Peyer's patch (tissue), 4 donors: ENCODE measurements around the gene LRRC38. TPM values are rescaled to one million over a fixed set of nuclear protein-coding genes. Genes with fewer than 3 reads are reported as not detected.
A peak's percentile ranks its signal among the peaks of the same experiment; 100 is the strongest.

ENCODE experiments used
- DNase-seq, 3 donors: peaks; one replicate each; pipeline ENCODE4 v3.0.0-alpha.2; 2017 to 2019
- H3K27ac ChIP-seq, 4 donors: fragments of 200-600 bp; sonication (generic); one replicate each; pipeline ENCODE4 v1.5.1; 2016 to 2019
- H3K27me3 ChIP-seq, 2 donors: fragments of 200-600 bp; sonication (generic); one replicate each; pipeline ENCODE4 v1.5.1; 2019
- H3K36me3 ChIP-seq, 3 donors: fragments of 200-600 bp; sonication (generic); one replicate each; pipeline ENCODE4 v1.5.1; 2016 to 2019
- H3K4me1 ChIP-seq, 4 donors: fragments of 200-600 bp; sonication (generic); one replicate each; pipeline ENCODE4 v1.5.1; 2016 to 2019
- H3K4me3 ChIP-seq, 4 donors: fragments of 200-600 bp; sonication (generic); 1 replicate in 3 of 4; 2 replicates in 1 of 4; pipeline ENCODE4 v1.5.1; 2016 to 2019; ENCODE audit warnings: mild to moderate bottlenecking in 1 of 4
- H3K9me3 ChIP-seq, 4 donors: fragments of 200-600 bp; sonication (generic); one replicate each; pipeline ENCODE4 v1.5.1; 2016 to 2019; ENCODE audit warnings: mild to moderate bottlenecking in 1 of 4
- CTCF ChIP-seq, 6 experiments: fragments of 450-650 bp in 4 of 6; fragments of 200-600 bp in 2 of 6; sonication (generic) in 1 of 6; IDR thresholded peaks; one replicate each; pipeline ENCODE4 v1.5.1; 2017 to 2019; ENCODE audit warnings: antibody characterized with exemption in 6 of 6, mild to moderate bottlenecking in 3 of 6, moderate library complexity in 1 of 6
- POLR2A ChIP-seq, 2 donors: fragments of 450-650 bp; IDR thresholded peaks; one replicate each; pipeline ENCODE4 v1.5.1; 2017; ENCODE audit warnings: antibody characterized with exemption in 2 of 2, mild to moderate bottlenecking in 2 of 2, moderate library complexity in 2 of 2
- total RNA-seq, 4 donors: library from RNA; depleted of rRNA; stranded (reverse); fragments of >200 nt; gene quantifications; one replicate each; pipeline ENCODE4 v1.1.0, GENCODE V29; 2016

The LRRC38 gene
- total RNA-seq, 4 donors from 2014 or later: not detected

DNA sequence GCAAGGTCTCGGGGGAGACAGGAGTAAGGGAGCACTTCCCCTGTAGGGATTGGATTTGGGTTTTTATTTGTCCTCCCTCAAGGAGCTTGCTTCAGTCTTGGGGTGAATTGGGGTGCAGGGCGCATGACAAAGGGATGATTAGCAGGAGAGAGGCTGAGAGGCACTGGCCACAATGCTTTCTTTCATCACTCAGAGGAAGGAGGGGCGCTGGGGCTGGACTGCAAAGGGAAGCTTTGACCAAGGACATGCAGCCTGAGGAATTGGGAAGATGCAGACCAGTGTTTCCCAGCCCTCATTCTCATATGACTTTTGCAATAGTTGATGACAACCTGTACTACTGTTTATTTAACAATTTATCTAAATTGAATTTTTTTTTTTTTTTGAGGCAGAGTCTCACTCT, 35.7 kb upstream of the LRRC38 start:
- no peaks in the 10 kb centered on the region for H3K36me3 ChIP-seq
- no peak overlapping the region for H3K4me3 ChIP-seq
- DNase-seq: no peak
- H3K9me3 ChIP-seq: no peaks in the 10 kb centered on the region
- TF ChIP-seq CTCF (IDR thresholded peaks at IDR 0.05): no peak
- no peak for TF ChIP-seq POLR2A (IDR thresholded peaks at IDR 0.05)
- H3K27ac ChIP-seq: no peak overlapping the region
- H3K4me1 ChIP-seq: no peaks in the 10 kb centered on the region
- no peaks in the 10 kb centered on the region for H3K27me3 ChIP-seq

GRCh38 chr1:13549021-13549420, 35.2 kb upstream of the LRRC38 start:
- TF ChIP-seq CTCF (IDR thresholded peaks at IDR 0.05) (no peak), POLR2A (IDR thresholded peaks at IDR 0.05) (no peak)
- Histone ChIP-seq H3K4me3 (no peak overlapping the region), H3K4me1 (no peaks in the 10 kb centered on the region), H3K36me3 (no peaks in the 10 kb centered on the region), H3K9me3 (no peaks in the 10 kb centered on the region), H3K27ac (no peak overlapping the region), H3K27me3 (no peaks in the 10 kb centered on the region)
- DNase-seq: no peak

DNA sequence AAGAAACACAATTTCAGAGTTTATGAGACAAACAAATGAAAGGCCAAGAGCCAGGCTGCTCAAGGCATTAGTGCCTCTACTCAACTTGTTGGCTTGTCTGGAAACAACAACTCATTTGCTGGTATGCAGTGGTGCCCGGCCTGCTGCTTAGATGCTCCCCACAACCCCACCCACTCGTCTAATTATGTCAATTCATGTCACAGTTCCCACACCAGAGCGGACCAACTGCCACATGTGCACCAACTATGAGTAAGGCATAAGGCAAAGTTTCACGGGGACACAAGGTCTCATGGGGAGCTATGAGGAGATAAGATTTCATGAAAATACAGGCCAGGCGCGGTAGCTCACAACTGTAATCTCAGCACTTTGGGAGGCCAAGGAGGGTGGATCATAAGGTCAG, 34.5 kb upstream of the LRRC38 start:
- H3K4me1 ChIP-seq: no peaks in the 10 kb centered on the region
- no peak overlapping the region for H3K27ac ChIP-seq
- H3K36me3 ChIP-seq: no peaks in the 10 kb centered on the region
- H3K4me3 ChIP-seq: no peak overlapping the region
- H3K9me3 ChIP-seq: no peaks in the 10 kb centered on the region
- DNase-seq: no peak
- no peaks in the 10 kb centered on the region for H3K27me3 ChIP-seq
- TF ChIP-seq POLR2A (IDR thresholded peaks at IDR 0.05): no peak
- TF ChIP-seq CTCF (IDR thresholded peaks at IDR 0.05): no peak

DNA sequence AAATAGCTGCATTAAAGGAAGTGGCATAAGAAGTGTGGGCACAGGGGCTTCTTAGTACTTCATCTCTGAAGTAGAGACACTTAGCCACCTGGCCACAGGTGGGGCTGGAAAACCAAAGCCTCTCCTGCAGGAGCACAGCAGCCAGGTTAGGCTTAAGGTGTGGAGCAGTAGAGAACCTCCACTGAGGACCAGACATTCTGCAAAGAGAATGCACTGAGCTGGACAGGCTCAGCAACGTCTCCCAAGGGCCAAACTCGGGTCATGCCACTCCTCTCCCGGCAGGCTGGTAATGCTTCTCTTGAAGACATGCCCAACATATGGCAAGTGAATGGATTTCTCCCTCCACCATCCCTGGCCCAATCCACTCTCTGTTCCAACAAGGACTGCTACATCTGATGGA, 33.0 kb upstream of the LRRC38 start:
- Histone ChIP-seq H3K36me3 (no peaks in the 10 kb centered on the region), H3K4me1 (no peaks in the 10 kb centered on the region), H3K27me3 (no peaks in the 10 kb centered on the region), H3K27ac (no peak overlapping the region), H3K9me3 (no peaks in the 10 kb centered on the region), H3K4me3 (no peak overlapping the region)
- TF ChIP-seq CTCF (IDR thresholded peaks at IDR 0.05) (no peak), POLR2A (IDR thresholded peaks at IDR 0.05) (no peak)
- DNase-seq: no peak

DNA sequence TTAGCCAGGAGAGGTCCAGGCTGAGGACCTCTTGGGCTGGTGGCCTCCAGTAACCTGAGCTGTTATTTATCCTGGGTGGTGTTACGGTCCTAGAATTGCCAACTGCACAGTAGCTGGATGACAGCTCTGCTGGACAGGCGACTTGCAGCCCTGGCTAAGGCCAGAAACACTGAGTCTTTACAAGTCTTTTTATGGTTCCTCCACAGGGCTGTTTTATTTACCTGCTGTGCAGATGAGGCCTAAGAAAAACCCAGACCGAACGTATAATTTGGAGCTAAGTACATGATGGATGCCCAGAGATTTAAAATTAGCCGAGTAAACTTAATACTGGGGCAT, 30.4 kb upstream of the LRRC38 start:
- no peaks in the 10 kb centered on the region for H3K27me3 ChIP-seq
- H3K36me3 ChIP-seq: no peaks in the 10 kb centered on the region
- H3K4me1 ChIP-seq: no peaks in the 10 kb centered on the region
- no peak for DNase-seq
- H3K27ac ChIP-seq: peak overlapping the region in 1 of 4 donors; percentile 42
- TF ChIP-seq CTCF (IDR thresholded peaks at IDR 0.05) (no peak), POLR2A (IDR thresholded peaks at IDR 0.05) (no peak)
- no peak overlapping the region for H3K4me3 ChIP-seq
- no peaks in the 10 kb centered on the region for H3K9me3 ChIP-seq
